SU-DHL-6 (cell line): ENCODE results near the gene GAB2.

Experiments
- H2AFZ ChIP-seq: fragments of 200-600 bp; sonication (generic); 2 replicates; pipeline ENCODE4 v1.6.1; 2014; ENCODE audit warnings: low read depth, mild to moderate bottlenecking, moderate library complexity, mixed read lengths, antibody characterized with exemption, low read length; ENCODE audit not compliant: severe bottlenecking
- H3F3A ChIP-seq: fragments of 200-600 bp; shearing (Covaris generic); 2 replicates; pipeline ENCODE4 v1.6.0; 2016; ENCODE audit warnings: antibody characterized with exemption, mild to moderate bottlenecking; ENCODE audit not compliant: insufficient read depth
- H3K27ac ChIP-seq: fragments of 200-600 bp; sonication (generic); 2 replicates; pipeline ENCODE4 v1.5.1; 2016; ENCODE audit warnings: low read depth, mild to moderate bottlenecking, low read length, moderate library complexity, mixed read lengths
- H3K27me3 ChIP-seq: fragments of 200-600 bp; sonication (generic), shearing (Covaris generic); 2 replicates; pipeline ENCODE4 v1.6.0; 2014; ENCODE audit warnings: mild to moderate bottlenecking, low read length
- H3K36me3 ChIP-seq: fragments of 200-600 bp; sonication (generic); 2 replicates; pipeline ENCODE4 v1.6.1; 2014; ENCODE audit warnings: mild to moderate bottlenecking, low read length, mixed read lengths
- H3K4me2 ChIP-seq: fragments of 300-600, 200-600 bp; shearing (Covaris generic), sonication (generic); 2 replicates; pipeline ENCODE4 v1.6.0; 2014; ENCODE audit warnings: low read length, low read depth, mild to moderate bottlenecking; ENCODE audit not compliant: poor library complexity, severe bottlenecking
- H3K4me3 ChIP-seq: fragments of 200-600 bp; sonication (generic); 2 replicates; pipeline ENCODE4 v1.5.1; 2014; ENCODE audit warnings: antibody characterized with exemption, low read length, mild to moderate bottlenecking, mixed read lengths; ENCODE audit not compliant: insufficient read depth, poor library complexity, severe bottlenecking
- H3K79me2 ChIP-seq: fragments of 200-600 bp; sonication (generic); 2 replicates; pipeline ENCODE4 v1.6.1; 2014; ENCODE audit warnings: mild to moderate bottlenecking, low read length, moderate library complexity; ENCODE audit not compliant: insufficient read depth
- H3K9ac ChIP-seq: fragments of 200-600 bp; sonication (generic); 2 replicates; pipeline ENCODE4 v1.7.0; 2014; ENCODE audit warnings: mild to moderate bottlenecking, low read length
- H3K9me2 ChIP-seq: fragments of 200-600 bp; sonication (generic); replicated peaks from 2 replicates; pipeline ENCODE4 v1.6.1; 2014; ENCODE audit warnings: low read length; ENCODE audit not compliant: insufficient read depth
- H3K9me3 ChIP-seq: fragments of 200-600 bp; sonication (generic); 2 replicates; pipeline ENCODE4 v1.6.1; 2014; ENCODE audit warnings: low read length, mixed read lengths; ENCODE audit not compliant: insufficient read depth
- H4K20me1 ChIP-seq: fragments of 200-600 bp; sonication (generic); 2 replicates; pipeline ENCODE4 v1.6.1; 2014; ENCODE audit warnings: low read depth, mild to moderate bottlenecking, antibody characterized with exemption, low read length, moderate library complexity, mixed read lengths
- EZH2phosphoT487 ChIP-seq: fragments of 200-600 bp; sonication (generic), shearing (Covaris generic); conservative IDR thresholded peaks from 2 replicates; pipeline ENCODE4 v1.6.1; 2018; ENCODE audit warnings: mild to moderate bottlenecking, antibody characterized with exemption, low read length, moderate library complexity, mixed read lengths
- TF ChIP-seq, protein P1 (sequence below): fragments of 200-600 bp; sonication (generic); IDR thresholded peaks from one replicate; pipeline ENCODE4 v1.5.1; 2017; ENCODE audit warnings: antibody characterized with exemption, mild to moderate bottlenecking, low read length, moderate library complexity; ENCODE audit not compliant: insufficient read depth, poor library complexity, severe bottlenecking

The GAB2 gene

GRCh38 chr11:78349624-78350023 is 68.0 kb downstream of the GAB2 start:
- no peak overlapping the region for H3K4me2 ChIP-seq
- no peaks in the 10 kb centered on the region for H3K27me3 ChIP-seq
- H2AFZ ChIP-seq = no peak overlapping the region
- H3K79me2 ChIP-seq = no peaks in the 10 kb centered on the region
- no peak overlapping the region for H3K9ac ChIP-seq
- no peaks in the 10 kb centered on the region for H3K9me3 ChIP-seq
- no peaks in the 10 kb centered on the region for H3K36me3 ChIP-seq
- H3K4me3 ChIP-seq = no peak overlapping the region
- TF ChIP-seq, protein P1, sequence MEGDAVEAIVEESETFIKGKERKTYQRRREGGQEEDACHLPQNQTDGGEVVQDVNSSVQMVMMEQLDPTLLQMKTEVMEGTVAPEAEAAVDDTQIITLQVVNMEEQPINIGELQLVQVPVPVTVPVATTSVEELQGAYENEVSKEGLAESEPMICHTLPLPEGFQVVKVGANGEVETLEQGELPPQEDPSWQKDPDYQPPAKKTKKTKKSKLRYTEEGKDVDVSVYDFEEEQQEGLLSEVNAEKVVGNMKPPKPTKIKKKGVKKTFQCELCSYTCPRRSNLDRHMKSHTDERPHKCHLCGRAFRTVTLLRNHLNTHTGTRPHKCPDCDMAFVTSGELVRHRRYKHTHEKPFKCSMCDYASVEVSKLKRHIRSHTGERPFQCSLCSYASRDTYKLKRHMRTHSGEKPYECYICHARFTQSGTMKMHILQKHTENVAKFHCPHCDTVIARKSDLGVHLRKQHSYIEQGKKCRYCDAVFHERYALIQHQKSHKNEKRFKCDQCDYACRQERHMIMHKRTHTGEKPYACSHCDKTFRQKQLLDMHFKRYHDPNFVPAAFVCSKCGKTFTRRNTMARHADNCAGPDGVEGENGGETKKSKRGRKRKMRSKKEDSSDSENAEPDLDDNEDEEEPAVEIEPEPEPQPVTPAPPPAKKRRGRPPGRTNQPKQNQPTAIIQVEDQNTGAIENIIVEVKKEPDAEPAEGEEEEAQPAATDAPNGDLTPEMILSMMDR = no peak
- no peak for TF ChIP-seq EZH2phosphoT487
- H4K20me1 ChIP-seq = no peaks in the 10 kb centered on the region
- no peaks in the 10 kb centered on the region for H3F3A ChIP-seq
- H3K27ac ChIP-seq = no peak overlapping the region
- H3K9me2 ChIP-seq = no peaks in the 10 kb centered on the region

- no peaks in the 10 kb centered on the region for H3K79me2 ChIP-seq
- H2AFZ ChIP-seq = no peak overlapping the region
- no peak for TF ChIP-seq EZH2phosphoT487
- TF ChIP-seq, protein P1 = no peak
- H3K36me3 ChIP-seq = no peaks in the 10 kb centered on the region
- no peak overlapping the region for H3K4me2 ChIP-seq
- no peak overlapping the region for H3K9ac ChIP-seq
- H3F3A ChIP-seq = no peaks in the 10 kb centered on the region
- H3K27me3 ChIP-seq = no peaks in the 10 kb centered on the region
- H3K4me3 ChIP-seq = no peak overlapping the region
- H3K27ac ChIP-seq = no peak overlapping the region
- H3K9me3 ChIP-seq = no peaks in the 10 kb centered on the region
- no peaks in the 10 kb centered on the region for H4K20me1 ChIP-seq
- H3K9me2 ChIP-seq = no peaks in the 10 kb centered on the region
Measured at GRCh38 chr11:78349114-78349513, 68.5 kb downstream of the GAB2 start.

GRCh38 chr11:78347956-78348355 is 69.7 kb downstream of the GAB2 start:
- H3K4me2 ChIP-seq = no peak overlapping the region
- TF ChIP-seq EZH2phosphoT487 = no peak
- TF ChIP-seq, protein P1 = no peak

More at GRCh38 chr11:78347956-78348355, 69.7 kb downstream of the GAB2 start:
- Histone ChIP-seq H3K4me3 (no peak overlapping the region), H4K20me1 (no peaks in the 10 kb centered on the region), H3K9ac (no peak overlapping the region), H3K79me2 (no peaks in the 10 kb centered on the region), H3K27ac (no peak overlapping the region), H3K36me3 (no peaks in the 10 kb centered on the region), H3F3A (no peaks in the 10 kb centered on the region), H3K9me3 (no peaks in the 10 kb centered on the region), H3K9me2 (no peaks in the 10 kb centered on the region), H2AFZ (no peak overlapping the region), H3K27me3 (no peaks in the 10 kb centered on the region)
